B cell (primary cell): ENCODE results near the gene CCDC7. TPM values are rescaled to one million over a fixed set of nuclear protein-coding genes. Genes with fewer than 3 reads are reported as not detected.
"Not testable (repeated sequence)": the region's sequence is repeated elsewhere in the genome, so short reads cannot be mapped to it uniquely, and the experiment has no call there.

Experiments used
- ATAC-seq: fragments of 200-7000 bp; cut with Tn5 transposase; one replicate; pipeline ENCODE4 v1.10.0; 2021; ENCODE audit warnings: low read depth, mild to moderate bottlenecking, moderate number of reproducible peaks, moderate library complexity
- CTCF ChIA-PET: fragments of 350-600 bp; sonication (Branson Sonifier 250); formaldehyde crosslinking; loops from one replicate; lab custom pipeline; 2021; ENCODE audit warnings: antibody characterized with exemption, inconsistent platforms; lab: Charles Lee
- POLR2A ChIA-PET: fragments of 350-600 bp; sonication (Branson Sonifier 250); formaldehyde crosslinking; loops from one replicate; lab custom pipeline; 2021; ENCODE audit warnings: antibody characterized with exemption; lab: Charles Lee
- DNase-seq: peaks from one replicate; pipeline ENCODE4 v3.0.0; 2013
- H2AFZ ChIP-seq: 2 replicates; pipeline ENCODE4 v1.6.1; 2012; ENCODE audit warnings: mild to moderate bottlenecking, low read depth, low read length; ENCODE audit not compliant: insufficient read depth, poor library complexity, severe bottlenecking
- H3K27ac ChIP-seq, 2 donors: 1 replicate in 1 of 2; 2 replicates in 1 of 2; pipeline ENCODE4 v1.5.1; 2012 to 2013; ENCODE audit warnings: low read length in 2 of 2, mild to moderate bottlenecking in 2 of 2, moderate library complexity in 1 of 2
- H3K27me3 ChIP-seq, 4 experiments: fragments of 200-600 bp in 1 of 4; sonication (generic) in 1 of 4; replicated peaks in 1 of 4; 1 replicate in 2 of 4; 2 replicates in 2 of 4; pipeline versions ENCODE4 v1.6.1 to v1.7.0; 2013 to 2016; ENCODE audit warnings: low read length in 3 of 4, mild to moderate bottlenecking in 2 of 4, mixed read lengths in 1 of 4, moderate library complexity in 1 of 4; ENCODE audit not compliant: insufficient read depth in 4 of 4, control insufficient read depth in 3 of 4; ENCODE audit errors: control extremely low read depth in 1 of 4
- H3K36me3 ChIP-seq, 2 experiments: replicated peaks in 1 of 2; 1 replicate in 1 of 2; 2 replicates in 1 of 2; pipeline versions ENCODE4 v1.6.1 to v1.7.1; 2013; ENCODE audit warnings: low read length in 1 of 2; ENCODE audit not compliant: insufficient read depth in 2 of 2, control insufficient read depth in 1 of 2; ENCODE audit errors: control extremely low read depth in 1 of 2, extremely low read depth in 1 of 2
- H3K4me1 ChIP-seq, 2 donors: fragments of 200-600 bp in 1 of 2; sonication (generic) in 1 of 2; 1 replicate in 1 of 2; 2 replicates in 1 of 2; pipeline versions ENCODE4 v1.5.1 to v1.6.1; 2013 to 2017; ENCODE audit warnings: low read length in 2 of 2; ENCODE audit not compliant: control insufficient read depth in 2 of 2, insufficient read depth in 2 of 2
- H3K4me2 ChIP-seq: replicated peaks from 2 replicates; pipeline ENCODE3; 2012; ENCODE audit warnings: mild to moderate bottlenecking, low read depth, low read length; ENCODE audit not compliant: poor library complexity, severe bottlenecking
- H3K4me3 ChIP-seq, 5 experiments: fragments of 200-600 bp in 1 of 5; sonication (generic) in 1 of 5; 1 replicate in 3 of 5; 2 replicates in 2 of 5; pipeline versions ENCODE4 v1.5.1 to v1.7.0; 2011 to 2016; ENCODE audit warnings: low read length in 4 of 5, mild to moderate bottlenecking in 4 of 5, low read depth in 2 of 5, control low read depth in 1 of 5, moderate library complexity in 1 of 5; ENCODE audit not compliant: insufficient read depth in 1 of 5; ENCODE audit errors: control extremely low read depth in 1 of 5, extremely low read depth in 1 of 5
- H3K79me2 ChIP-seq: fragments of 200-600 bp; sonication (generic); one replicate; pipeline ENCODE4 v1.6.0; 2016; ENCODE audit warnings: low read length; ENCODE audit not compliant: control insufficient read depth, insufficient read depth
- H3K9ac ChIP-seq: fragments of 200-600 bp; sonication (generic); 2 replicates; pipeline ENCODE4 v1.6.1; 2017; ENCODE audit warnings: mild to moderate bottlenecking, low read length, moderate library complexity
- H3K9me3 ChIP-seq, 3 donors: one replicate each; pipeline versions ENCODE4 v1.6.1 to v1.7.1; 2013; ENCODE audit warnings: low read length in 2 of 3; ENCODE audit not compliant: control insufficient read depth in 2 of 3, insufficient read depth in 1 of 3; ENCODE audit errors: control extremely low read depth in 1 of 3
- H4K20me1 ChIP-seq: 2 replicates; pipeline ENCODE4 v1.6.0; 2012; ENCODE audit warnings: mild to moderate bottlenecking, low read length; ENCODE audit not compliant: insufficient read depth, control insufficient read depth, poor library complexity, severe bottlenecking
- H3K27ac Mint-ChIP-seq: one replicate; pipeline ENCODE4 v1.8.0; 2021; ENCODE audit warnings: mixed read lengths
- H3K27me3 Mint-ChIP-seq: one replicate; pipeline ENCODE4 v1.8.0; 2021; ENCODE audit warnings: mixed read lengths
- H3K4me1 Mint-ChIP-seq: one replicate; pipeline ENCODE4 v1.8.0; 2021; ENCODE audit warnings: mixed read lengths
- H3K4me3 Mint-ChIP-seq: one replicate; pipeline ENCODE4 v1.8.0; 2021; ENCODE audit warnings: mixed read lengths
- H3K9me3 Mint-ChIP-seq: one replicate; pipeline ENCODE4 v1.8.0; 2022; ENCODE audit warnings: mixed read lengths; ENCODE audit not compliant: insufficient read depth
- CTCF ChIP-seq: fragments of 200-600 bp; IDR thresholded peaks from one replicate; pipeline ENCODE4 v1.8.0; 2022; ENCODE audit warnings: antibody characterized with exemption, mild to moderate bottlenecking
- EZH2 ChIP-seq: IDR thresholded peaks from 2 replicates; pipeline ENCODE4 v1.6.1; 2012; ENCODE audit warnings: borderline replicate concordance, low read depth, mild to moderate bottlenecking, moderate library complexity, low read length; ENCODE audit not compliant: insufficient read depth, poor library complexity, severe bottlenecking
- WGBS: methylation state at CpG from one replicate; pipeline ENCODE4 v1.1.5; 2013; ENCODE audit warnings: missing lambda C conversion rate; ENCODE audit not compliant: insufficient coverage; 5-methylcytosine and 5-hydroxymethylcytosine counted together
- intact Hi-C: fragments of 100-400 bp; cut with micrococcal nuclease; formaldehyde crosslinking; loops from one replicate; pipeline ENCODE4 v1.10.0; 2022
- polyA plus RNA-seq: library from polyadenylated mRNA; depleted of rRNA; stranded (reverse); fragments of >200 nt; gene quantifications from 2 replicates; pipeline ENCODE4 v1.2.3, GENCODE V29; 2012
- total RNA-seq, 2 donors: library from RNA; stranded (reverse); fragments of 120-200 nt in 1 of 2; gene quantifications; 1 replicate in 1 of 2; 2 replicates in 1 of 2; pipeline versions ENCODE4 v1.2.3 to v1.2.4, GENCODE V29; 2013 to 2022

CCDC7 gene
- total and polyA plus RNA-seq, 2 donors (not counting 1 experiment from before 2014, with no cell fraction given), result 2.6 to 26.6 TPM

- ATAC-seq (no peak), DNase-seq (no peak)
- CTCF ChIA-PET, result no interaction called here
Observed at GRCh38 chr10:32746869-32747268, 300.9 kb downstream of the CCDC7 start.

DNA sequence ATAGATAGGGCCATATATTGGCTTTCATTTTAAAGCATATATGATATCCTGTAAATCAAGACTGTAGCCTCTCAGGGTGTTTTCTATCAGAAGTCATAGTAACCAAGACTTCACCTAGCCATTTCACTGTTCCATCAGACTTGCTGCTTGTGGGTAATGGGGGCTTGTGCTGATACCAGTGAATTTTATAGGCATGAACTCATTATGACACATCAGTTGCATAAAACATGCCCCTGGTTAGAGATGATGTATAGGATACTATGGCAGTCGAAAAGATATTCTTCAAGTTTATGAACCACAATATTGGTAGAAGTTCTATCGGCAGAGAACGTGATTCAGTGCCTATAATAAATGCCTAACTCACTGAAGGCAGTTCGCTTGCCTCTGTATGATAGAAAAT lies 305.6 kb downstream of the CCDC7 start:
- Histone ChIP-seq H3K79me2 (no peaks in the 10 kb centered on the region), H3K4me3 (no peak overlapping the region), H3K27me3 (no peaks in the 10 kb centered on the region), H3K4me1 (no peaks in the 10 kb centered on the region), H3K4me2 (no peak overlapping the region), H4K20me1 (no peaks in the 10 kb centered on the region), H3K27ac (no peak overlapping the region), H2AFZ (no peak overlapping the region), H3K9ac (no peak overlapping the region), H3K9me3 (peaks cover 0 to 14% (median 1%) of the 10 kb centered on the region in 3 donors), H3K36me3 (no peaks in the 10 kb centered on the region)
- POLR2A ChIA-PET, result no interaction called here
- CTCF ChIA-PET, result no interaction called here
- Mint-ChIP-seq H3K27ac (no peak overlapping the region), H3K9me3 (peaks cover 8% of the 10 kb centered on the region), H3K27me3 (no peaks in the 10 kb centered on the region), H3K4me1 (no peaks in the 10 kb centered on the region), H3K4me3 (no peak overlapping the region)
- intact Hi-C loops, result no loop called here
- DNase-seq (no peak), ATAC-seq (no peak)
- no peak for TF ChIP-seq EZH2
- TF ChIP-seq CTCF, result no peak
- 93% methylated on average over 3 of the region's 4 CpGs for WGBS

More at GRCh38 chr10:32746869-32747268, 300.9 kb downstream of the CCDC7 start:
- H3K9me3 Mint-ChIP-seq, result peaks cover 4% of the 10 kb centered on the region
- no peaks in the 10 kb centered on the region for H3K27me3 Mint-ChIP-seq
- Histone ChIP-seq H3K9me3 (peaks cover 0 to 7% (median 0%) of the 10 kb centered on the region in 3 donors), H3K4me3 (no peak overlapping the region), H3K79me2 (no peaks in the 10 kb centered on the region), H3K27ac (no peak overlapping the region), H4K20me1 (no peaks in the 10 kb centered on the region), H3K4me1 (no peaks in the 10 kb centered on the region), H3K36me3 (peaks cover 0 to 3% of the 10 kb centered on the region in 2 experiments), H3K9ac (no peak overlapping the region), H3K27me3 (no peaks in the 10 kb centered on the region), H2AFZ (no peak overlapping the region), H3K4me2 (no peak overlapping the region)
- POLR2A ChIA-PET, result no interaction called here
- TF ChIP-seq EZH2 (no peak), CTCF (no peak)
- H3K27ac Mint-ChIP-seq, result no peak overlapping the region
- 91% methylated on average over 3 of the region's 3 CpGs for WGBS
- intact Hi-C loops, result no loop called here
- no peak overlapping the region for H3K4me3 Mint-ChIP-seq
- no peaks in the 10 kb centered on the region for H3K4me1 Mint-ChIP-seq

GRCh38 chr10:32754900-32755299 lies 309.0 kb downstream of the CCDC7 start:
- peaks cover 16% of the 10 kb centered on the region for H3K9me3 Mint-ChIP-seq
- H3K27me3 Mint-ChIP-seq, CTCF ChIA-PET: not testable (repeated sequence)

More at GRCh38 chr10:32754900-32755299, 309.0 kb downstream of the CCDC7 start:
- H3K4me3 ChIP-seq, H3K36me3 ChIP-seq, H3K4me1 ChIP-seq, POLR2A ChIA-PET, H3K4me1 Mint-ChIP-seq, H3K79me2 ChIP-seq, H3K27ac ChIP-seq, H3K4me2 ChIP-seq, intact Hi-C loops, H3K27ac Mint-ChIP-seq, H3K9me3 ChIP-seq, H2AFZ ChIP-seq, H3K4me3 Mint-ChIP-seq, H3K27me3 ChIP-seq, ATAC-seq, DNase-seq, H3K9ac ChIP-seq, H4K20me1 ChIP-seq: not testable (repeated sequence)
- 90% methylated on average over 2 of the region's 5 CpGs for WGBS
